GM12878 (cell line): ENCODE measurements around the gene GINS2. TPM values are rescaled to one million over a fixed set of nuclear protein-coding genes. Genes with fewer than 3 reads are reported as not detected.

Experiments
- ATAC-seq: fragments of 200-7000 bp; cut with Tn5 transposase; 3 replicates; pipeline ENCODE4 v1.9.1; 2020; ENCODE audit warnings: mild to moderate bottlenecking, moderate library complexity
- BruUV-seq: library from RNA; stranded (reverse); fragments of 400-500 nt; replicated peaks from 2 replicates; lab custom pipeline; 2021; lab: Mats Ljungman, UMichigan
- CTCF ChIA-PET: fragments of 300-600 bp; sonication (Branson Sonifier 250); formaldehyde crosslinking; extraction: SDS; loops from one replicate; lab custom pipeline; 2021; ENCODE audit warnings: inconsistent platforms; lab: Yijun Ruan, JAX
- POLR2A ChIA-PET: fragments of 350-600 bp; formaldehyde crosslinking; extraction: SDS; loops from one replicate; lab custom pipeline; 2021; ENCODE audit warnings: inconsistent platforms; lab: Charles Lee
- RAD21 ChIA-PET: fragments of 300-600 bp; sonication (Branson Sonifier 250); formaldehyde crosslinking; loops from one replicate; lab custom pipeline; 2023; ENCODE audit warnings: antibody characterized with exemption; ENCODE audit not compliant: unreplicated experiment; lab: Charles Lee
- SMC1A ChIA-PET: fragments of 300-600 bp; sonication (Branson Sonifier 250); formaldehyde crosslinking; loops from one replicate; lab custom pipeline; 2023; ENCODE audit not compliant: unreplicated experiment, uncharacterized antibody; lab: Charles Lee
- DNase-seq: peaks from one replicate; pipeline ENCODE4 v3.0.0-alpha.2; 2011; ENCODE audit warnings: low read depth, low spot score
- FAIRE-seq: peaks from 3 replicates; lab custom pipeline; 2011; peaks lifted over from hg19 to GRCh38; lab: Jason Lieb, UNC
- H2AFZ ChIP-seq: 2 replicates; pipeline ENCODE4 v1.6.0; 2011; ENCODE audit warnings: low read depth, low read length, control low read depth; ENCODE audit not compliant: control insufficient read depth
- H3K27ac ChIP-seq: 2 replicates; pipeline ENCODE4 v1.5.1; 2011; ENCODE audit warnings: control low read depth; ENCODE audit not compliant: control insufficient read depth, insufficient read depth
- H3K27me3 ChIP-seq, 2 experiments: replicated peaks in 1 of 2; 2 replicates each; pipeline versions ENCODE4 v1.6.0 to v1.6.1; 2011; ENCODE audit warnings: low read length in 1 of 2; ENCODE audit not compliant: control insufficient read depth in 2 of 2, insufficient read depth in 2 of 2
- H3K36me3 ChIP-seq, 2 experiments: 2 replicates each; pipeline ENCODE4 v1.5.1; 2011; ENCODE audit warnings: low read length in 1 of 2; ENCODE audit not compliant: control insufficient read depth in 2 of 2, insufficient read depth in 2 of 2
- H3K4me1 ChIP-seq: 2 replicates; pipeline ENCODE4 v1.6.1; 2011; ENCODE audit warnings: mild to moderate bottlenecking, low read length, moderate library complexity, mixed read lengths; ENCODE audit not compliant: control insufficient read depth, insufficient read depth
- H3K4me2 ChIP-seq: 2 replicates; pipeline ENCODE4 v1.6.0; 2011; ENCODE audit warnings: control low read depth; ENCODE audit not compliant: control insufficient read depth, insufficient read depth
- H3K4me3 ChIP-seq: fragments of 200-600 bp; sonication (generic); 2 replicates; pipeline ENCODE4 v1.5.1; 2016
- H3K79me2 ChIP-seq: 2 replicates; pipeline ENCODE4 v1.6.0; 2011; ENCODE audit warnings: low read length; ENCODE audit not compliant: control insufficient read depth, insufficient read depth
- H3K9ac ChIP-seq: 2 replicates; pipeline ENCODE4 v1.8.0; 2011; ENCODE audit warnings: low read length, control low read depth, mixed read lengths; ENCODE audit not compliant: control insufficient read depth, insufficient read depth
- H3K9me3 ChIP-seq: replicated peaks from 3 replicates; pipeline ENCODE4 v1.5.1; 2011; ENCODE audit warnings: mild to moderate bottlenecking, low read length; ENCODE audit not compliant: control insufficient read depth, insufficient read depth
- H4K20me1 ChIP-seq: 2 replicates; pipeline ENCODE4 v1.6.0; 2011; ENCODE audit not compliant: control insufficient read depth, insufficient read depth
- BHLHE40 ChIP-seq, 2 experiments: fragments of 450-650 bp in 1 of 2; IDR thresholded peaks; 2 replicates each; pipeline ENCODE4 v1.6.1; 2011 to 2017; ENCODE audit warnings: low read depth in 2 of 2, borderline replicate concordance in 1 of 2, improper control_type of control experiment in 1 of 2, low read length in 1 of 2, mild to moderate bottlenecking in 1 of 2
- SMARCA5 ChIP-seq: fragments of 450-650 bp; IDR thresholded peaks from 2 replicates; pipeline ENCODE4 v1.6.1; 2017; ENCODE audit warnings: mild to moderate bottlenecking
- ZNF24 ChIP-seq: fragments of 450-650 bp; IDR thresholded peaks from 2 replicates; pipeline ENCODE4 v1.6.1; 2017; ENCODE audit warnings: antibody characterized with exemption, mild to moderate bottlenecking
- WGBS: methylation state at CpG from one replicate; pipeline ENCODE4 v1.1.6; 2016; ENCODE audit warnings: low lambda C conversion rate; ENCODE audit not compliant: insufficient replicate concordance, insufficient coverage; ENCODE audit errors: missing lambda C conversion rate; 5-methylcytosine and 5-hydroxymethylcytosine counted together
- in situ Hi-C: fragments of 300-500 bp; cut with MboI; formaldehyde crosslinking; loops from 9 replicates; pipeline ENCODE4 v1.14.3; 2018; ENCODE audit warnings: mixed read lengths
- intact Hi-C: fragments of 100-400 bp; cut with micrococcal nuclease; formaldehyde crosslinking; loops from one replicate; pipeline ENCODE4 v1.14.2; 2022; ENCODE audit not compliant: unreplicated experiment
- polyA plus RNA-seq, 11 experiments: library from polyadenylated mRNA; depleted of rRNA in 4 of 11; unstranded in 6 of 11; stranded (reverse) in 5 of 11; fragments of >200 nt; fragmentation: Nextera tagmentation in 4 of 11; fragmentation: Illumina TruSeq in 1 of 11; extraction: Ambion mirVana in 4 of 11; extraction: Trizol in 1 of 11; gene quantifications; 1 replicate in 1 of 11; 2 replicates in 10 of 11; pipeline versions ENCODE4 v1.2.1 to v1.2.3, GENCODE V29; 2011 to 2016; ENCODE audit warnings: inconsistent platforms in 2 of 11, missing spikeins in 2 of 11, low read depth in 1 of 11
- total RNA-seq, 4 experiments: library from RNA; depleted of rRNA in 3 of 4; stranded (reverse); fragments of >200 nt in 3 of 4; fragmentation: Illumina TruSeq in 1 of 4; extraction: Trizol in 1 of 4; gene quantifications; 2 replicates each; pipeline versions ENCODE4 v1.2.1 to v1.2.3, GENCODE V29; 2013 to 2021
- TF ChIP-seq, protein P1 (sequence below): IDR thresholded peaks from 2 replicates; pipeline ENCODE4 v1.6.1; 2011; ENCODE audit warnings: mild to moderate bottlenecking, low read depth, low read length, moderate library complexity; ENCODE audit not compliant: insufficient replicate concordance
- TF ChIP-seq, protein P2 (sequence below): IDR thresholded peaks from 2 replicates; pipeline ENCODE4 v1.6.1; 2011; ENCODE audit warnings: low read depth, mild to moderate bottlenecking, low read length, moderate library complexity, borderline replicate concordance; ENCODE audit errors: extremely low read depth
- TF ChIP-seq, protein P3 (sequence below): IDR thresholded peaks from 2 replicates; pipeline ENCODE4 v1.6.1; 2012; ENCODE audit warnings: improper control_type of control experiment, low read depth, low read length; ENCODE audit not compliant: insufficient replicate concordance

The GINS2 gene
- total and polyA plus RNA-seq, 10 of the 15 experiments (the other 5 are each of a cell fraction or from before 2014, with no cell fraction given), result 42.7 to 90.8 (median 57.0) TPM

DNA sequence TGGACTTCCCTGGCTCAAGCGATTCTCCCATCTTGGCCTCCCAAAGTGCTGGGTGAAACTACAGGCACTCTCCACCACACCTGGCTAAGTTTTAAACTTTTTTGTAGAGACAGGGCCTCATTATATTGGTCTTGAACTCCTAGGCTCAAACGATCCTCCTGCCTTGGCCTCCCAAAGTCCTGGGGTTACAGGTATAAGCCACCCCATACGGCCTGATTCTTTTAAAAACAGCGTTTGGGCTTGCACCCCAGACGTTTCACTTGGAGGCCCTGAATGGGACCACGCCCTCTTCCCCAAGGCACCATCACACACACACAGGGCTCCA, 29.4 kb upstream of the GINS2 start:
- WGBS, result 16% methylated on average over 6 of the region's 6 CpGs
- no peaks in the 10 kb centered on the region for H3K4me1 ChIP-seq
- ChIA-PET SMC1A (interaction anchor here (1.0 to 1.8 kb wide), 3 partner anchors 35 to 44 kb away, joined by 3 to 5 read pairs (median 3); no protein-coding TSS in a partner anchor), POLR2A (interaction anchor here (0.6 kb wide), 1 partner anchor 26 kb away, joined by 4 read pairs; no protein-coding TSS in a partner anchor), CTCF (interaction anchor here (0.7 to 6.4 kb wide), 16 partner anchors 22 to 603 kb away, joined by 3 to 36 read pairs (median 4); no protein-coding TSS in a partner anchor), RAD21 (interaction anchor here (1.5 kb wide), 1 partner anchor 323 kb away, joined by 3 read pairs; no protein-coding TSS in a partner anchor)
- no peaks in the 10 kb centered on the region for H3K27me3 ChIP-seq
- H3K27ac ChIP-seq, result no peak overlapping the region
- H2AFZ ChIP-seq, result no peak overlapping the region
- TF ChIP-seq, protein P1, sequence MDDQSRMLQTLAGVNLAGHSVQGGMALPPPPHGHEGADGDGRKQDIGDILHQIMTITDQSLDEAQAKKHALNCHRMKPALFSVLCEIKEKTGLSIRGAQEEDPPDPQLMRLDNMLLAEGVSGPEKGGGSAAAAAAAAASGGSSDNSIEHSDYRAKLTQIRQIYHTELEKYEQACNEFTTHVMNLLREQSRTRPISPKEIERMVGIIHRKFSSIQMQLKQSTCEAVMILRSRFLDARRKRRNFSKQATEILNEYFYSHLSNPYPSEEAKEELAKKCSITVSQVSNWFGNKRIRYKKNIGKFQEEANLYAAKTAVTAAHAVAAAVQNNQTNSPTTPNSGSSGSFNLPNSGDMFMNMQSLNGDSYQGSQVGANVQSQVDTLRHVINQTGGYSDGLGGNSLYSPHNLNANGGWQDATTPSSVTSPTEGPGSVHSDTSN, result no peak
- TF ChIP-seq ZNF24 (no peak), SMARCA5 (no peak), BHLHE40 (IDR thresholded peaks at IDR 0.05; ENCODE audit: borderline replicate concordance in 1 of 2, low read depth in 2 of 2, low read length in 1 of 2) (no peak)
- TF ChIP-seq, protein P2, sequence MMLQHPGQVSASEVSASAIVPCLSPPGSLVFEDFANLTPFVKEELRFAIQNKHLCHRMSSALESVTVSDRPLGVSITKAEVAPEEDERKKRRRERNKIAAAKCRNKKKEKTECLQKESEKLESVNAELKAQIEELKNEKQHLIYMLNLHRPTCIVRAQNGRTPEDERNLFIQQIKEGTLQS, result no peak
- TF ChIP-seq, protein P3, sequence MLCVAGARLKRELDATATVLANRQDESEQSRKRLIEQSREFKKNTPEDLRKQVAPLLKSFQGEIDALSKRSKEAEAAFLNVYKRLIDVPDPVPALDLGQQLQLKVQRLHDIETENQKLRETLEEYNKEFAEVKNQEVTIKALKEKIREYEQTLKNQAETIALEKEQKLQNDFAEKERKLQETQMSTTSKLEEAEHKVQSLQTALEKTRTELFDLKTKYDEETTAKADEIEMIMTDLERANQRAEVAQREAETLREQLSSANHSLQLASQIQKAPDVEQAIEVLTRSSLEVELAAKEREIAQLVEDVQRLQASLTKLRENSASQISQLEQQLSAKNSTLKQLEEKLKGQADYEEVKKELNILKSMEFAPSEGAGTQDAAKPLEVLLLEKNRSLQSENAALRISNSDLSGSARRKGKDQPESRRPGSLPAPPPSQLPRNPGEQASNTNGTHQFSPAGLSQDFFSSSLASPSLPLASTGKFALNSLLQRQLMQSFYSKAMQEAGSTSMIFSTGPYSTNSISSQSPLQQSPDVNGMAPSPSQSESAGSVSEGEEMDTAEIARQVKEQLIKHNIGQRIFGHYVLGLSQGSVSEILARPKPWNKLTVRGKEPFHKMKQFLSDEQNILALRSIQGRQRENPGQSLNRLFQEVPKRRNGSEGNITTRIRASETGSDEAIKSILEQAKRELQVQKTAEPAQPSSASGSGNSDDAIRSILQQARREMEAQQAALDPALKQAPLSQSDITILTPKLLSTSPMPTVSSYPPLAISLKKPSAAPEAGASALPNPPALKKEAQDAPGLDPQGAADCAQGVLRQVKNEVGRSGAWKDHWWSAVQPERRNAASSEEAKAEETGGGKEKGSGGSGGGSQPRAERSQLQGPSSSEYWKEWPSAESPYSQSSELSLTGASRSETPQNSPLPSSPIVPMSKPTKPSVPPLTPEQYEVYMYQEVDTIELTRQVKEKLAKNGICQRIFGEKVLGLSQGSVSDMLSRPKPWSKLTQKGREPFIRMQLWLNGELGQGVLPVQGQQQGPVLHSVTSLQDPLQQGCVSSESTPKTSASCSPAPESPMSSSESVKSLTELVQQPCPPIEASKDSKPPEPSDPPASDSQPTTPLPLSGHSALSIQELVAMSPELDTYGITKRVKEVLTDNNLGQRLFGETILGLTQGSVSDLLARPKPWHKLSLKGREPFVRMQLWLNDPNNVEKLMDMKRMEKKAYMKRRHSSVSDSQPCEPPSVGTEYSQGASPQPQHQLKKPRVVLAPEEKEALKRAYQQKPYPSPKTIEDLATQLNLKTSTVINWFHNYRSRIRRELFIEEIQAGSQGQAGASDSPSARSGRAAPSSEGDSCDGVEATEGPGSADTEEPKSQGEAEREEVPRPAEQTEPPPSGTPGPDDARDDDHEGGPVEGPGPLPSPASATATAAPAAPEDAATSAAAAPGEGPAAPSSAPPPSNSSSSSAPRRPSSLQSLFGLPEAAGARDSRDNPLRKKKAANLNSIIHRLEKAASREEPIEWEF, result no peak
- no TSS peak for BruUV-seq
- H3K36me3 ChIP-seq, result no peaks in the 10 kb centered on the region
- H3K9me3 ChIP-seq, result no peaks in the 10 kb centered on the region
- intact Hi-C loops (loop anchor here (1.0 to 10.0 kb wide), 5 partner anchors 39 to 323 kb away; no protein-coding TSS in a partner anchor), in situ Hi-C loops (loop anchor here (5.0 kb wide), 1 partner anchor 61 kb away; no protein-coding TSS in a partner anchor)
- H4K20me1 ChIP-seq, result no peaks in the 10 kb centered on the region
- H3K79me2 ChIP-seq, result no peaks in the 10 kb centered on the region
- H3K9ac ChIP-seq, result no peak overlapping the region
- DNase-seq (no peak), FAIRE-seq (no peak), ATAC-seq (peak; percentile 8; the same call in 2 of the 3 replicates)
- no peak overlapping the region for H3K4me3 ChIP-seq
- no peak overlapping the region for H3K4me2 ChIP-seq
